GM23338 (cell line): Measurements from ENCODE around the gene IFITM1. TPM values are rescaled to one million over a fixed set of nuclear protein-coding genes. Genes with fewer than 3 reads are reported as not detected.

ENCODE experiments used
- ATAC-seq: fragments of 200-7000 bp; cut with Tn5 transposase; 3 replicates; pipeline ENCODE4 v1.9.1; 2020
- DNase-seq: peaks from one replicate; pipeline ENCODE4 v3.0.0-alpha.2; 2015; ENCODE audit warnings: low spot score
- H2AFZ ChIP-seq: fragments of 200-600 bp; sonication (generic); 2 replicates; pipeline ENCODE4 v1.8.0; 2016; ENCODE audit warnings: antibody characterized with exemption, mild to moderate bottlenecking, moderate library complexity
- H3F3A ChIP-seq: fragments of 200-600 bp; sonication (generic); replicated peaks from 2 replicates; pipeline ENCODE4 v1.8.0; 2017; ENCODE audit warnings: antibody characterized with exemption, mixed run types, low read depth
- H3K27ac ChIP-seq: fragments of 200-600 bp; sonication (generic); 2 replicates; pipeline ENCODE4 v1.6.1; 2016; ENCODE audit warnings: low read depth
- H3K27me3 ChIP-seq: fragments of 200-600 bp; sonication (generic); 2 replicates; pipeline ENCODE4 v1.8.0; 2016; ENCODE audit warnings: mild to moderate bottlenecking, mixed run types, moderate library complexity; ENCODE audit not compliant: insufficient read depth
- H3K36me3 ChIP-seq: fragments of 200-600 bp; sonication (generic); 2 replicates; pipeline ENCODE4 v1.8.0; 2016; ENCODE audit warnings: mild to moderate bottlenecking; ENCODE audit not compliant: insufficient read depth
- H3K4me1 ChIP-seq: fragments of 200-600 bp; sonication (generic); 2 replicates; pipeline ENCODE4 v1.8.0; 2016; ENCODE audit warnings: mild to moderate bottlenecking, moderate library complexity; ENCODE audit not compliant: insufficient read depth
- H3K4me2 ChIP-seq: fragments of 200-600 bp; sonication (generic); 2 replicates; pipeline ENCODE4 v1.7.1; 2017; ENCODE audit warnings: mixed run types
- H3K4me3 ChIP-seq: fragments of 200-600 bp; sonication (generic); 2 replicates; pipeline ENCODE4 v1.6.1; 2016; ENCODE audit warnings: mixed run types
- H3K79me2 ChIP-seq: fragments of 200-600 bp; sonication (generic); replicated peaks from 2 replicates; pipeline ENCODE4 v1.8.0; 2017; ENCODE audit warnings: mild to moderate bottlenecking; ENCODE audit not compliant: insufficient read depth
- H3K9me2 ChIP-seq: fragments of 200-600 bp; sonication (generic); 2 replicates; pipeline ENCODE4 v1.8.0; 2017; ENCODE audit not compliant: insufficient read depth
- H4K20me1 ChIP-seq: fragments of 200-600 bp; sonication (generic); replicated peaks from 2 replicates; pipeline ENCODE4 v1.8.0; 2017; ENCODE audit warnings: mild to moderate bottlenecking; ENCODE audit not compliant: insufficient read depth
- H3K27ac Mint-ChIP-seq: 2 replicates; pipeline ENCODE4 v1.8.0; 2020; ENCODE audit warnings: inconsistent platforms, mild to moderate bottlenecking, moderate library complexity, mixed read lengths
- H3K27me3 Mint-ChIP-seq: 3 replicates; pipeline ENCODE4 v1.8.0; 2022; ENCODE audit warnings: low read depth, mild to moderate bottlenecking, moderate library complexity, mixed read lengths, inconsistent platforms; ENCODE audit not compliant: insufficient read depth, poor library complexity
- H3K36me3 Mint-ChIP-seq: 3 replicates; pipeline ENCODE4 v1.8.0; 2021; ENCODE audit warnings: low read depth, mild to moderate bottlenecking, inconsistent platforms, moderate library complexity, mixed read lengths
- H3K4me1 Mint-ChIP-seq: 3 replicates; pipeline ENCODE4 v1.8.0; 2020; ENCODE audit warnings: mild to moderate bottlenecking, inconsistent platforms, mixed read lengths
- H3K4me3 Mint-ChIP-seq: 3 replicates; pipeline ENCODE4 v1.8.0; 2021; ENCODE audit warnings: moderate library complexity, mild to moderate bottlenecking, inconsistent platforms, mixed read lengths
- H3K9me3 Mint-ChIP-seq: 3 replicates; pipeline ENCODE4 v1.8.0; 2020; ENCODE audit warnings: moderate library complexity, mild to moderate bottlenecking, inconsistent platforms, mixed read lengths
- CREB1 ChIP-seq: fragments of 250-450 bp; sonication (Bioruptor Pico); IDR thresholded peaks from 2 replicates; pipeline ENCODE4 v1.5.0; 2020; ENCODE audit warnings: low read depth, mild to moderate bottlenecking, moderate library complexity
- CTCF ChIP-seq, 2 experiments: fragments of 200-600 bp in 1 of 2; sonication (generic) in 1 of 2; conservative IDR thresholded peaks; 2 replicates each; pipeline versions ENCODE4 v1.5.1 to v1.6.1; 2016 to 2017; ENCODE audit warnings: antibody characterized with exemption in 2 of 2, low read depth in 2 of 2, mild to moderate bottlenecking in 2 of 2, moderate library complexity in 1 of 2
- ETS1 ChIP-seq: IDR thresholded peaks from 2 replicates; pipeline ENCODE4 v1.6.1; 2016; ENCODE audit warnings: antibody characterized with exemption
- EZH2 ChIP-seq: fragments of 200-600 bp; sonication (generic); IDR thresholded peaks from one replicate; pipeline ENCODE4 v1.8.0; 2017; ENCODE audit warnings: antibody characterized with exemption, mild to moderate bottlenecking, low read depth; ENCODE audit not compliant: unreplicated experiment
- EZH2phosphoT487 ChIP-seq: fragments of 200-600 bp; sonication (generic); IDR thresholded peaks from one replicate; pipeline ENCODE4 v1.8.1; 2018; ENCODE audit warnings: antibody characterized with exemption; ENCODE audit not compliant: unreplicated experiment
- JUNB ChIP-seq: IDR thresholded peaks from one replicate; pipeline ENCODE4 v1.6.1; 2016; ENCODE audit warnings: antibody characterized with exemption; ENCODE audit not compliant: unreplicated experiment
- NANOG ChIP-seq: IDR thresholded peaks from 2 replicates; pipeline ENCODE4 v1.6.1; 2016; ENCODE audit warnings: antibody characterized with exemption, borderline replicate concordance
- POLR2AphosphoS5 ChIP-seq: IDR thresholded peaks from 2 replicates; pipeline ENCODE4 v1.6.1; 2016; ENCODE audit warnings: antibody characterized with exemption, low read depth
- REST ChIP-seq: IDR thresholded peaks from one replicate; pipeline ENCODE4 v1.6.1; 2018; ENCODE audit warnings: antibody characterized with exemption; ENCODE audit not compliant: unreplicated experiment
- STAT1 ChIP-seq: IDR thresholded peaks from one replicate; pipeline ENCODE4 v1.6.1; 2016; ENCODE audit warnings: antibody characterized with exemption; ENCODE audit not compliant: unreplicated experiment
- ZNF114 ChIP-seq: fragments of 250-450 bp; sonication (Bioruptor Pico); IDR thresholded peaks from 2 replicates; pipeline ENCODE4 v1.5.0; 2020; ENCODE audit warnings: mild to moderate bottlenecking, moderate library complexity
- ZNF331 ChIP-seq: fragments of 250-450 bp; sonication (Bioruptor Pico); IDR thresholded peaks from 2 replicates; pipeline ENCODE4 v1.5.0; 2020; ENCODE audit warnings: low read depth, mild to moderate bottlenecking, moderate library complexity
- ZNF462 ChIP-seq: fragments of 250-450 bp; sonication (Bioruptor Pico); IDR thresholded peaks from 2 replicates; pipeline ENCODE4 v1.5.0; 2020; ENCODE audit warnings: mild to moderate bottlenecking, moderate library complexity
- polyA plus RNA-seq: library from polyadenylated mRNA; unstranded; fragments of >200 nt; fragmentation: Nextera tagmentation; extraction: Ambion mirVana; gene quantifications from 2 replicates; pipeline ENCODE4 v1.2.1, GENCODE V29; 2016
- total RNA-seq: library from RNA; depleted of rRNA; stranded (reverse); fragments of >200 nt; shearing (Covaris generic); gene quantifications from 2 replicates; pipeline ENCODE4 v1.2.3, GENCODE V29; 2014

IFITM1 gene
- total and polyA plus RNA-seq, 2 experiments from 2014 or later, result 396 to 1,194 TPM

- no peak overlapping the region for H3K27ac ChIP-seq
- no peaks in the 10 kb centered on the region for H4K20me1 ChIP-seq
- H2AFZ ChIP-seq, result no peak overlapping the region
- H3K36me3 Mint-ChIP-seq, result peaks cover under 1% of the 10 kb centered on the region; the same call in 1 of the 3 replicates
- H3K4me1 ChIP-seq, result no peaks in the 10 kb centered on the region; the same call in 1 of the 2 replicates
- peaks cover 49% of the 10 kb centered on the region for H3K27me3 ChIP-seq
- H3K27ac Mint-ChIP-seq, result no peak overlapping the region
- H3K4me1 Mint-ChIP-seq, result peaks cover 29% of the 10 kb centered on the region
- H3K4me2 ChIP-seq, result no peak overlapping the region
- H3K4me3 Mint-ChIP-seq, result no peak overlapping the region
- DNase-seq, result no peak
- H3K4me3 ChIP-seq, result no peak overlapping the region
- no peaks in the 10 kb centered on the region for H3K79me2 ChIP-seq
- H3F3A ChIP-seq, result peaks cover 6% of the 10 kb centered on the region; the same call in 1 of the 2 replicates
- TF ChIP-seq CTCF (conservative IDR thresholded peaks at IDR 0.05; ENCODE audit: low read depth in 2 of 2), result no peak
- no peak for TF ChIP-seq JUNB
- no peak for TF ChIP-seq STAT1
- no peak for TF ChIP-seq CREB1
- no peak for TF ChIP-seq ETS1
- no peak for TF ChIP-seq ZNF114 (CRISPR knock-in tag)
- no peak for TF ChIP-seq EZH2phosphoT487
- TF ChIP-seq REST, result no peak
- TF ChIP-seq ZNF331 (CRISPR knock-in tag), result no peak
- TF ChIP-seq NANOG, result no peak
- no peak for TF ChIP-seq POLR2AphosphoS5
- no peak for TF ChIP-seq ZNF462
- no peak for TF ChIP-seq EZH2
- no peaks in the 10 kb centered on the region for H3K36me3 ChIP-seq
- peaks cover 52% of the 10 kb centered on the region for H3K27me3 Mint-ChIP-seq
- ATAC-seq, result no peak
- no peaks in the 10 kb centered on the region for H3K9me2 ChIP-seq
- H3K9me3 Mint-ChIP-seq, result peaks cover 2% of the 10 kb centered on the region; the same call in 1 of the 3 replicates
Observed at GRCh38 chr11:285894-286220, 28.0 kb upstream of the IFITM1 start.
